Measurements from ENCODE around the gene ZNF630.
A peak's percentile ranks its signal among the peaks of the same experiment; 100 is the strongest.
"Not testable (repeated sequence)": the region's sequence is repeated elsewhere in the genome, so short reads cannot be mapped to it uniquely, and the experiment has no call there.

ZNF630 gene

DNA sequence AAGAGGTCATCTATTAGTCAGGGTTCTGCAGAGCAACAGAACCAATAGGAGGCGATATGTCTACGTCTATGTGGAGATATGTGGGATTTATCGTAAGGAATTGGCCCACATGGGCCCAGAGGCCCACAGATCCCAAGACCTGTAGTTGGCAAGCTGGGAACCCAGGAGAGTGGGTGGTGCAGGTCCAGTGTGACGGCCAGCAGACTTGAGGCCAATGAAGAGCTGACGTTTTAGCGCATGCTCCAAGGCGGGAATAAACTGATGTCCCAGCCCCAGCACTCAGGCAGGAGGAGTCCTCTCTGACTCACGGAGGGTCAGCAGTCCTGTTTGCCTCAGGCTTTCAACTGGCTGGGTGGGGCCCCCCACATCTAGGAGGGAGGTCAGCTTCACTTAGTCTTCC is 43.3 kb downstream of the ZNF630 start:
- H3K9me3 ChIP-seq (ENCODE audit: insufficient read depth, low read length) = no peaks in the 10 kb centered on the region
- no peak for DNase-seq (ENCODE audit: low read depth, low spot score)

DNA sequence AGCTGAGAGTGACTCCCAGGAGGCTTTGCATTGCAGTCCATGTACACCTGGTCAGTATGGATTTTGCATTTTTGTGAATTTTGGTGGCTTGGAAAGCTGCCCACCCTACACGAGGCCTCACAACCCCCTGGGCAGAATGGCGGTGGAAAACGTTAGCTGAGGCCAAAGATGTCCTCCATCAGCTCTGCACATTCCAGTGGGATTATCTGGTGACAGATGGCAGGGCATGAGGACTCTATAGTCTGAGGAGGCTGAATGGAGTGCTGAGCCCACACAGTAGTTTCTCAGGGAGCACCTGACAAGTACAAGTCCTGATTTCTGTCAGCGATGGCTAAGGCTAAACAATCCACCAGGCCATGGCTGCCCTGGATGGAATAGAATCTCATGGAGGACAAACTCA is 43.9 kb downstream of the ZNF630 start:
- not testable (repeated sequence) for H3K9ac ChIP-seq (ENCODE audit: insufficient read length, low read depth); H3K36me3 ChIP-seq (ENCODE audit: insufficient read depth, insufficient read length, low read length); H3K27me3 ChIP-seq (ENCODE audit: insufficient read depth, insufficient read length); H3K4me1 ChIP-seq (ENCODE audit: insufficient read depth, insufficient read length); H3K4me3 ChIP-seq (ENCODE audit: insufficient read length, low read depth); DNase-seq (ENCODE audit: low read depth, low spot score); H3K9me3 ChIP-seq (ENCODE audit: insufficient read depth, low read length)

More for the DNA sequence above, 43.3 kb downstream of the ZNF630 start:
- Histone ChIP-seq H3K4me3 (ENCODE audit: insufficient read length, low read depth) (no peak overlapping the region), H3K36me3 (ENCODE audit: insufficient read depth, insufficient read length, low read length) (no peaks in the 10 kb centered on the region), H3K27me3 (ENCODE audit: insufficient read depth, insufficient read length) (no peaks in the 10 kb centered on the region), H3K4me1 (ENCODE audit: insufficient read depth, insufficient read length) (no peaks in the 10 kb centered on the region), H3K9ac (ENCODE audit: insufficient read length, low read depth) (no peak overlapping the region)
- TF ChIP-seq YY1 (IDR thresholded peaks at IDR 0.05; ENCODE audit: insufficient read depth, insufficient read length) = no peak
- TF ChIP-seq SUZ12 (IDR thresholded peaks at IDR 0.05; ENCODE audit: extremely low read depth, insufficient read depth, insufficient read length) = no peak
- TF ChIP-seq ZNF274 (IDR thresholded peaks at IDR 0.05; ENCODE audit: low read depth, low read length) = no peak

GRCh38 chrX:48025561-48025960 is 45.9 kb downstream of the ZNF630 start:
- no peaks in the 10 kb centered on the region for H3K36me3 ChIP-seq (ENCODE audit: insufficient read depth, insufficient read length, low read length)
- TF ChIP-seq YY1 (IDR thresholded peaks at IDR 0.05; ENCODE audit: insufficient read depth, insufficient read length) (no peak), ZNF274 (IDR thresholded peaks at IDR 0.05; ENCODE audit: low read depth, low read length) (no peak), SUZ12 (IDR thresholded peaks at IDR 0.05; ENCODE audit: extremely low read depth, insufficient read depth, insufficient read length) (no peak)
- H3K27me3 ChIP-seq (ENCODE audit: insufficient read depth, insufficient read length) = no peaks in the 10 kb centered on the region
- H3K9me3 ChIP-seq (ENCODE audit: insufficient read depth, low read length) = 0 out of 2 replicates have a peak, but pooled peaks cover 9% of the 10 kb centered on the region
- H3K4me3 ChIP-seq (ENCODE audit: insufficient read length, low read depth) = no peak overlapping the region
- peak; percentile 67 for DNase-seq (ENCODE audit: low read depth, low spot score)
- no peak overlapping the region for H3K9ac ChIP-seq (ENCODE audit: insufficient read length, low read depth)
- H3K4me1 ChIP-seq (ENCODE audit: insufficient read depth, insufficient read length) = no peaks in the 10 kb centered on the region

DNA sequence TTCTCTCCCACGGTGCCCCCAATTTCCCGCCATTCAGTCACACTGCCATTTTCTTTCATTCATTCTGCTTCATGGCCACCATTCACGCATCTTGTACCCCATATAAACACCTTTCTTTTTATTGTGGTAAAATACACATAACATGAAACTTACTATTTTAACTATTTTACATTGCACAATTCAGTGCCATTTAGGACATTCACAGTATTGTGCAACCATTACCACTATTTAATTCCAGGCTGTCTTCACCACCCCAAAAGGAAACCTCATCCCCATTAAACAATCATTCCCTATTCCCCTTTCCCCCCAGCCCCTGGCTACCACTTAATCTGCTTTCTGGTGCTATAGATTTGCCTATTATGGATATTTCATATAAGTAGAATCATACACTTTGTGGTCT is 48.7 kb downstream of the ZNF630 start:
- Histone ChIP-seq H3K4me1 (ENCODE audit: insufficient read depth, insufficient read length) (no peaks in the 10 kb centered on the region), H3K9ac (ENCODE audit: insufficient read length, low read depth) (no peak overlapping the region), H3K36me3 (ENCODE audit: insufficient read depth, insufficient read length, low read length) (no peaks in the 10 kb centered on the region), H3K9me3 (ENCODE audit: insufficient read depth, low read length) (0 out of 2 replicates have a peak, but pooled peaks cover 9% of the 10 kb centered on the region), H3K4me3 (ENCODE audit: insufficient read length, low read depth) (no peak overlapping the region), H3K27me3 (ENCODE audit: insufficient read depth, insufficient read length) (no peaks in the 10 kb centered on the region)
- DNase-seq (ENCODE audit: low read depth, low spot score) = no peak
- TF ChIP-seq YY1 (IDR thresholded peaks at IDR 0.05; ENCODE audit: insufficient read depth, insufficient read length) (no peak), SUZ12 (IDR thresholded peaks at IDR 0.05; ENCODE audit: extremely low read depth, insufficient read depth, insufficient read length) (no peak), ZNF274 (IDR thresholded peaks at IDR 0.05; ENCODE audit: low read depth, low read length) (no peak)

GRCh38 chrX:48022100-48022499 is 49.3 kb downstream of the ZNF630 start:
- H3K9me3 ChIP-seq (ENCODE audit: insufficient read depth, low read length) = 0 out of 2 replicates have a peak, but pooled peaks cover 9% of the 10 kb centered on the region
- H3K4me3 ChIP-seq (ENCODE audit: insufficient read length, low read depth) = no peak overlapping the region
- no peaks in the 10 kb centered on the region for H3K4me1 ChIP-seq (ENCODE audit: insufficient read depth, insufficient read length)
- H3K9ac ChIP-seq (ENCODE audit: insufficient read length, low read depth) = no peak overlapping the region
- DNase-seq (ENCODE audit: low read depth, low spot score) = no peak
- H3K36me3 ChIP-seq (ENCODE audit: insufficient read depth, insufficient read length, low read length) = no peaks in the 10 kb centered on the region
- no peaks in the 10 kb centered on the region for H3K27me3 ChIP-seq (ENCODE audit: insufficient read depth, insufficient read length)
- no peak for TF ChIP-seq YY1 (IDR thresholded peaks at IDR 0.05; ENCODE audit: insufficient read depth, insufficient read length)
- TF ChIP-seq ZNF274 (IDR thresholded peaks at IDR 0.05; ENCODE audit: low read depth, low read length) = no peak
- TF ChIP-seq SUZ12 (IDR thresholded peaks at IDR 0.05; ENCODE audit: extremely low read depth, insufficient read depth, insufficient read length) = no peak

GRCh38 chrX:48021026-48021900 is 50.2 kb downstream of the ZNF630 start:
- peak overlapping the region; percentile 97 for H3K9ac ChIP-seq (ENCODE audit: insufficient read length, low read depth)
- H3K4me1 ChIP-seq (ENCODE audit: insufficient read depth, insufficient read length) = no peaks in the 10 kb centered on the region
- H3K36me3 ChIP-seq (ENCODE audit: insufficient read depth, insufficient read length, low read length) = no peaks in the 10 kb centered on the region
- TF ChIP-seq YY1 (IDR thresholded peaks at IDR 0.05; ENCODE audit: insufficient read depth, insufficient read length) (peak; percentile 94), ZNF274 (IDR thresholded peaks at IDR 0.05; ENCODE audit: low read depth, low read length) (no peak), SUZ12 (IDR thresholded peaks at IDR 0.05; ENCODE audit: extremely low read depth, insufficient read depth, insufficient read length) (no peak)
- peak overlapping the region; percentile 69 for H3K4me3 ChIP-seq (ENCODE audit: insufficient read length, low read depth)
- DNase-seq (ENCODE audit: low read depth, low spot score) = peak; percentile 68
- H3K9me3 ChIP-seq (ENCODE audit: insufficient read depth, low read length) = 0 out of 2 replicates have a peak, but pooled peaks cover 9% of the 10 kb centered on the region
- no peaks in the 10 kb centered on the region for H3K27me3 ChIP-seq (ENCODE audit: insufficient read depth, insufficient read length)

GRCh38 chrX:48020472-48020871 is 51.0 kb downstream of the ZNF630 start:
- H3K9me3 ChIP-seq (ENCODE audit: insufficient read depth, low read length); DNase-seq (ENCODE audit: low read depth, low spot score); H3K9ac ChIP-seq (ENCODE audit: insufficient read length, low read depth); H3K4me3 ChIP-seq (ENCODE audit: insufficient read length, low read depth); H3K36me3 ChIP-seq (ENCODE audit: insufficient read depth, insufficient read length, low read length); H3K4me1 ChIP-seq (ENCODE audit: insufficient read depth, insufficient read length); H3K27me3 ChIP-seq (ENCODE audit: insufficient read depth, insufficient read length): not testable (repeated sequence)

- not testable (repeated sequence) for H3K9ac ChIP-seq (ENCODE audit: insufficient read length, low read depth); H3K4me1 ChIP-seq (ENCODE audit: insufficient read depth, insufficient read length); H3K4me3 ChIP-seq (ENCODE audit: insufficient read length, low read depth)
These were observed 51.5 kb downstream of the ZNF630 start for GRCh38 chrX:48019892-48020291.

DNA sequence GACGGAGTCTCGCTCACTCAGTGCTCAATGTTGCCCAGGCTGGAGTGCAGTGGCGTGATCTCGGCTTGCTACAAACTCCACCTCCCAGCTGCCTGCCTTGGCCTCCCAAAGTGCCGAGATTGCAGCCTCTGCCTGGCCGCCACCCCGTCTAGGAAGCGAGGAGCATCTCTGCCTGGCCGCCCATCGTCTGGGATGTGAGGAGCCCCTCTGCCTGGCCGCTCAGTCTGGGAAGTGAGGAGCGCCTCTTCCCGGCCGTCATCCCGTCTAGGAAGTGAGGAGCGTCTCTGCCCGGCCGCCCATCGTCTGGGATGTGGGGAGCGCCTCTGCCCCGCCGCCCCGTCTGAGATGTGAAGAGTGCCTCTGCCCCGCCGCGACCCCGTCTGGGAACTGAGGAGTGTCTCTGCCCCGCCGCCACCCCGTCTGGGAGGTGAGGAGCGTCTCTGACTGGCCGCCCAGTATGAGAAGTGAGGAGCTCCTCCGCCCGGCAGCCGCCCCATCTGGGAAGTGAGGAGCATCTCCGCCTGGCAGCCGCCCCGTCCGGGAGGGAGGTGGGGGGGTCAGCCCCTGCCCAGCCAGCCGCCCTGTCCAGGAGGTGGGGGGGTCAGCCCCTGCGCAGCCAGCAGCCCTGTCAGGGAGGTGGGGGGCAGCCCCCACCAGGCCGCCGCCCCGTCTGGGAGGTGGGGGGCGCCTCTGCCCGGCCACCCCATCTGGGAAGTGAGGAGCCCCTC is 54.7 kb downstream of the ZNF630 start:
- not testable (repeated sequence) for H3K4me3 ChIP-seq (ENCODE audit: insufficient read length, low read depth); H3K9me3 ChIP-seq (ENCODE audit: insufficient read depth, low read length); H3K27me3 ChIP-seq (ENCODE audit: insufficient read depth, insufficient read length); DNase-seq (ENCODE audit: low read depth, low spot score); H3K9ac ChIP-seq (ENCODE audit: insufficient read length, low read depth); H3K4me1 ChIP-seq (ENCODE audit: insufficient read depth, insufficient read length); H3K36me3 ChIP-seq (ENCODE audit: insufficient read depth, insufficient read length, low read length)

More at GRCh38 chrX:48019892-48020291, 51.5 kb downstream of the ZNF630 start:
- not testable (repeated sequence) for H3K27me3 ChIP-seq (ENCODE audit: insufficient read depth, insufficient read length); H3K36me3 ChIP-seq (ENCODE audit: insufficient read depth, insufficient read length, low read length); H3K9me3 ChIP-seq (ENCODE audit: insufficient read depth, low read length); DNase-seq (ENCODE audit: low read depth, low spot score)

DNA sequence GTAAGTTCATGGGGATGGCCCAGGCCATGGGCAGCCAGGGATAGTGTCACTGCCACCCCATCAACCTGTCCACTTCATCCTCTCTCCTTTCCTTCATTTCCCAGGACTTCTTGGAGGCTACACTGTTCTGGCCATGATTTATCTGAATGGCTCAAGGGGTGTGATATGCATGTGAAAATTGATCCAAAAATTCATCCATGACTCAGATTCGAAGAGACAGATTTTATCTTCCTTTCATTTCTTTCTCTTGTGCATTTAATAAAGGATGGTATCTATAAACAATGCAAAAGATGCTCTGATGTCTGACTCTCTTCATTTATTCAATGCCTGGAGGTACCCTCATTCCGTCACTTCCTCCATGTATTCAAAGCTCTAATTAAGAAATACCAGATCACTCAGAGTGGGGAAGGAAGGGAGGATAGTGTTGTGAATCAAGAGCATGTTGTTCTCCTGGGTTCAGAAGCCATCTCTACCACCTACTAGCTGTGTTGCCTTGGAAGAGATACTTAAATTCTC is 61.9 kb downstream of the ZNF630 start:
- H3K27me3 ChIP-seq (ENCODE audit: insufficient read depth, insufficient read length); H3K9ac ChIP-seq (ENCODE audit: insufficient read length, low read depth); H3K4me1 ChIP-seq (ENCODE audit: insufficient read depth, insufficient read length); H3K9me3 ChIP-seq (ENCODE audit: insufficient read depth, low read length); H3K36me3 ChIP-seq (ENCODE audit: insufficient read depth, insufficient read length, low read length); H3K4me3 ChIP-seq (ENCODE audit: insufficient read length, low read depth); DNase-seq (ENCODE audit: low read depth, low spot score): not testable (repeated sequence)

All from NT2/D1 (cell line).